IMR-90 (cell line): ENCODE results near the gene CALCOCO1. TPM values are rescaled to one million over a fixed set of nuclear protein-coding genes. Genes with fewer than 3 reads are reported as not detected.
A peak's percentile ranks its signal among the peaks of the same experiment; 100 is the strongest.

Experiments
- ATAC-seq: fragments of 200-7000 bp; cut with Tn5 transposase; 2 replicates; pipeline ENCODE4 v1.9.1; 2020; ENCODE audit warnings: low read depth, mild to moderate bottlenecking, moderate library complexity
- BruUV-seq: library from RNA; stranded (reverse); fragments of 400-500 nt; replicated peaks from 2 replicates; lab custom pipeline; 2021; lab: Mats Ljungman, UMichigan
- CTCF ChIA-PET: fragments of 300-600 bp; formaldehyde crosslinking; extraction: SDS; loops from one replicate; lab custom pipeline; 2021; ENCODE audit warnings: antibody characterized with exemption; lab: Yijun Ruan, JAX
- POLR2A ChIA-PET: fragments of 300-600 bp; sonication (Branson Sonifier 250); formaldehyde crosslinking; loops from one replicate; lab custom pipeline; 2022; ENCODE audit warnings: antibody characterized with exemption; ENCODE audit not compliant: unreplicated experiment; lab: Charles Lee
- DNase-seq: peaks from one replicate; pipeline ENCODE4 v3.0.0; 2013
- H2AFZ ChIP-seq: replicated peaks from 2 replicates; pipeline ENCODE3; 2013; ENCODE audit warnings: low read length, mild to moderate bottlenecking; ENCODE audit not compliant: poor library complexity
- H2AK5ac ChIP-seq: 2 replicates; pipeline ENCODE4 v1.6.1; 2013; ENCODE audit warnings: low read depth, low read length, inconsistent platforms
- H2AK9ac ChIP-seq: replicated peaks from 2 replicates; pipeline ENCODE3; 2013; ENCODE audit warnings: mild to moderate bottlenecking, low read depth, low read length, moderate library complexity; ENCODE audit not compliant: poor library complexity
- H2BK120ac ChIP-seq: 2 replicates; pipeline ENCODE4 v1.6.1; 2013; ENCODE audit warnings: low read depth, low read length, inconsistent platforms
- H2BK15ac ChIP-seq: 3 replicates; pipeline ENCODE4 v1.6.1; 2013; ENCODE audit warnings: low read depth, low read length, inconsistent platforms
- H2BK20ac ChIP-seq: 2 replicates; pipeline ENCODE4 v1.6.1; 2013; ENCODE audit warnings: low read depth, mild to moderate bottlenecking, inconsistent platforms, low read length, moderate library complexity
- H2BK5ac ChIP-seq: 2 replicates; pipeline ENCODE4 v1.6.1; 2013; ENCODE audit warnings: mild to moderate bottlenecking, low read depth, low read length, inconsistent platforms; ENCODE audit not compliant: poor library complexity, severe bottlenecking
- H3K14ac ChIP-seq: replicated peaks from 2 replicates; pipeline ENCODE4 v1.6.1; 2013; ENCODE audit warnings: low read depth, low read length, inconsistent platforms
- H3K18ac ChIP-seq: 2 replicates; pipeline ENCODE4 v1.6.1; 2013; ENCODE audit warnings: low read depth, low read length, control low read depth
- H3K23ac ChIP-seq: 2 replicates; pipeline ENCODE4 v1.6.1; 2013; ENCODE audit warnings: low read depth, low read length, inconsistent platforms
- H3K27ac ChIP-seq: 2 replicates; pipeline ENCODE4 v1.5.1; 2013; ENCODE audit warnings: mild to moderate bottlenecking, control low read depth, low read length; ENCODE audit not compliant: insufficient read depth
- H3K27me3 ChIP-seq: 2 replicates; pipeline ENCODE4 v1.6.1; 2013; ENCODE audit warnings: low read length; ENCODE audit not compliant: control insufficient read depth, insufficient read depth
- H3K36me3 ChIP-seq: 2 replicates; pipeline ENCODE4 v1.6.1; 2013; ENCODE audit warnings: low read length, mixed read lengths; ENCODE audit not compliant: control insufficient read depth, insufficient read depth
- H3K4ac ChIP-seq: 2 replicates; pipeline ENCODE4 v1.6.1; 2013; ENCODE audit warnings: low read depth, low read length, inconsistent platforms
- H3K4me1 ChIP-seq: 2 replicates; pipeline ENCODE4 v1.6.1; 2013; ENCODE audit warnings: low read length, mixed read lengths; ENCODE audit not compliant: control insufficient read depth, insufficient read depth
- H3K4me2 ChIP-seq: 2 replicates; pipeline ENCODE4 v1.6.1; 2013; ENCODE audit warnings: low read depth, mild to moderate bottlenecking, control low read depth, low read length, moderate library complexity
- H3K4me3 ChIP-seq: 2 replicates; pipeline ENCODE4 v1.5.1; 2013; ENCODE audit warnings: low read depth, mild to moderate bottlenecking, control low read depth, low read length, moderate library complexity; ENCODE audit not compliant: insufficient read depth
- H3K56ac ChIP-seq: 2 replicates; pipeline ENCODE4 v1.6.1; 2013; ENCODE audit warnings: low read length, inconsistent platforms; ENCODE audit not compliant: insufficient read depth; ENCODE audit errors: extremely low read depth
- H3K79me1 ChIP-seq, 2 experiments: 2 replicates each; pipeline ENCODE4 v1.6.1; 2013; ENCODE audit warnings: low read length in 2 of 2, inconsistent platforms in 1 of 2, low read depth in 1 of 2
- H3K9ac ChIP-seq: 2 replicates; pipeline ENCODE4 v1.6.1; 2013; ENCODE audit warnings: low read depth, low read length, control low read depth
- H3K9me1 ChIP-seq: 2 replicates; pipeline ENCODE4 v1.6.1; 2013; ENCODE audit warnings: low read length, inconsistent platforms; ENCODE audit not compliant: insufficient read depth
- H3K9me3 ChIP-seq: 2 replicates; pipeline ENCODE4 v1.6.1; 2013; ENCODE audit warnings: low read length; ENCODE audit not compliant: control insufficient read depth, insufficient read depth
- H4K20me1 ChIP-seq: 2 replicates; pipeline ENCODE4 v1.6.1; 2013; ENCODE audit warnings: low read length, inconsistent platforms; ENCODE audit not compliant: insufficient read depth
- H4K5ac ChIP-seq: 2 replicates; pipeline ENCODE4 v1.6.1; 2013; ENCODE audit warnings: mild to moderate bottlenecking, low read depth, low read length, control low read depth
- H4K8ac ChIP-seq, 2 experiments: 2 replicates each; pipeline ENCODE4 v1.6.1; 2013; ENCODE audit warnings: low read depth in 2 of 2, low read length in 2 of 2, control low read depth in 1 of 2, inconsistent platforms in 1 of 2
- H4K91ac ChIP-seq: 2 replicates; pipeline ENCODE4 v1.6.1; 2013; ENCODE audit warnings: low read depth, low read length, inconsistent platforms; ENCODE audit not compliant: insufficient read depth
- BHLHE40 ChIP-seq: fragments of 150-350 bp; IDR thresholded peaks from 2 replicates; pipeline ENCODE4 v1.6.1; 2016; ENCODE audit warnings: mild to moderate bottlenecking, low read depth, low read length
- CEBPB ChIP-seq: IDR thresholded peaks from 2 replicates; pipeline ENCODE4 v1.6.1; 2012; ENCODE audit warnings: low read depth, low read length, improper control_type of control experiment
- FOS ChIP-seq: fragments of 150-350 bp; IDR thresholded peaks from 2 replicates; pipeline ENCODE4 v1.6.1; 2016; ENCODE audit warnings: low read depth, low read length
- MAFK ChIP-seq: IDR thresholded peaks from 2 replicates; pipeline ENCODE4 v1.6.1; 2012; ENCODE audit warnings: low read depth, low read length, improper control_type of control experiment
- MXI1 ChIP-seq: IDR thresholded peaks from 2 replicates; pipeline ENCODE4 v1.6.1; 2012; ENCODE audit warnings: low read depth, mild to moderate bottlenecking, low read length, moderate library complexity, borderline replicate concordance
- POLR2A ChIP-seq: IDR thresholded peaks from 2 replicates; pipeline ENCODE4 v1.6.1; 2012; ENCODE audit warnings: mild to moderate bottlenecking, low read depth, low read length
- RCOR1 ChIP-seq: IDR thresholded peaks from 2 replicates; pipeline ENCODE4 v1.6.1; 2012; ENCODE audit warnings: mild to moderate bottlenecking, low read length, improper control_type of control experiment; ENCODE audit not compliant: insufficient replicate concordance
- RFX5 ChIP-seq: IDR thresholded peaks from 2 replicates; pipeline ENCODE4 v1.8.0; 2012; ENCODE audit warnings: low read depth, mild to moderate bottlenecking, low read length, moderate library complexity
- SMC3 ChIP-seq: fragments of 150-350 bp; IDR thresholded peaks from 2 replicates; pipeline ENCODE4 v1.6.1; 2016; ENCODE audit warnings: low read depth, mild to moderate bottlenecking, antibody characterized with exemption, low read length, moderate library complexity
- WGBS, 2 experiments: methylation state at CpG; one replicate each; pipeline versions ENCODE4 v1.1.5 to v1.1.7; 2013; ENCODE audit warnings: missing lambda C conversion rate in 2 of 2; ENCODE audit not compliant: insufficient read length in 1 of 2; ENCODE audit errors: extremely low coverage in 2 of 2; 5-methylcytosine and 5-hydroxymethylcytosine counted together
- dilution Hi-C: fragments of 300-500 bp; cut with HindIII; formaldehyde crosslinking; loops from one replicate; pipeline ENCODE4 v1.14.3; 2018; ENCODE audit warnings: low sequenced_read_pairs; ENCODE audit not compliant: unreplicated experiment
- in situ Hi-C: fragments of 300-500 bp; cut with MboI; formaldehyde crosslinking; loops from 3 replicates; pipeline ENCODE4 v1.14.3; 2019; ENCODE audit warnings: low sequenced_read_pairs, inconsistent platforms, mixed read lengths
- intact Hi-C: fragments of 100-400 bp; cut with micrococcal nuclease; formaldehyde crosslinking; loops from 2 replicates; pipeline ENCODE4 v1.10.0; 2022
- polyA plus RNA-seq, 3 experiments: library from polyadenylated mRNA; depleted of rRNA; stranded (reverse); fragments of >200 nt; gene quantifications; 2 replicates each; pipeline ENCODE4 v1.2.3, GENCODE V29; 2012; ENCODE audit warnings: low replicate concordance in 1 of 3
- total RNA-seq: library from RNA; depleted of rRNA; stranded (reverse); fragments of >200 nt; gene quantifications from 2 replicates; pipeline ENCODE4 v1.2.3, GENCODE V29; 2012

The CALCOCO1 gene
- total and polyA plus RNA-seq, 2 of the 4 experiments (the other 2 are of a cell fraction), result 156 to 169 TPM

DNA sequence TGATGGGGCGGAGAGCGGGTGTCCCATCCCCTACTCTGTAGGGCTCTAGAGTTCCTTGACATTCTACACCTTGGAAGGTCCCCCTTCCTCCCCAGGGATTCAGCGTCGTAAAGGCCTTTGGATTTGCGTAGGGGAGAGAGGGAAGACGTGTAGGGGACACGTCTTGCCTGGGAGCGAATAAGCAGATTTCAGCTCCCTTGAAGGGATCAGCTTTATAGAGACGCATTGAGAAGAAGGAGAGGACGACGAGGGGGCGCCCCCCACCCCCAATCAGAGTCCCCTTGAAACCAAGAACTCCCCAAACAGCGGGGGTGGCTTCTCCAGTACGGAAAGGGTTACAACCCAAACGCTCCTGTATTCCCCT lies 324 bp downstream of the CALCOCO1 start:
- H2BK5ac ChIP-seq, result peak overlapping the region; percentile 53
- peak overlapping the region; percentile 80 for H3K23ac ChIP-seq
- peak overlapping the region; percentile 73 for H3K9ac ChIP-seq
- peak overlapping the region; percentile 97 for H2AFZ ChIP-seq
- no peak overlapping the region for H3K56ac ChIP-seq
- no peak overlapping the region for H2BK15ac ChIP-seq
- no peak overlapping the region for H4K91ac ChIP-seq
- TF ChIP-seq MAFK (no peak), RCOR1 (no peak), FOS (no peak), RFX5 (no peak), CEBPB (no peak), MXI1 (no peak), POLR2A (peak; percentile 47; the same call in 1 of the 2 replicates), SMC3 (no peak), BHLHE40 (no peak)
- H2AK9ac ChIP-seq, result peak overlapping the region; percentile 95
- H4K5ac ChIP-seq, result peak overlapping the region; percentile 22
- peaks cover 10% of the 10 kb centered on the region for H3K9me1 ChIP-seq
- H3K14ac ChIP-seq, result peak overlapping the region; percentile 76
- H4K8ac ChIP-seq, result peak overlapping the region in 1 of 2 experiments; percentile 79; a peak in 1 of 4 replicates
- no peak for ATAC-seq
- peaks cover 17% of the 10 kb centered on the region for H3K4me1 ChIP-seq
- H3K18ac ChIP-seq, result no peak overlapping the region
- no peak overlapping the region for H2BK20ac ChIP-seq
- no peaks in the 10 kb centered on the region for H3K9me3 ChIP-seq
- H3K27ac ChIP-seq, result peak overlapping the region; percentile 43; the same call in 1 of the 2 replicates
- peaks cover 10 to 24% of the 10 kb centered on the region in 2 experiments for H3K79me1 ChIP-seq
- peaks cover 3% of the 10 kb centered on the region; the same call in 1 of the 2 replicates for H4K20me1 ChIP-seq
- WGBS, 2 experiments, result no CpG with 5 or more reads among the region's 15 CpGs
- ChIA-PET CTCF (interaction anchor here (1.2 to 2.2 kb wide), 2 partner anchors 17 to 19 kb away, joined by 4 to 9 read pairs; no protein-coding TSS in a partner anchor), POLR2A (no interaction called here)
- in situ Hi-C loops, result no loop called here
- dilution Hi-C loops, result no loop called here
- peak overlapping the region; percentile 67 for H3K4ac ChIP-seq
- DNase-seq, result peak; percentile 34
- H2BK120ac ChIP-seq, result no peak overlapping the region
- H3K36me3 ChIP-seq, result peaks cover 21% of the 10 kb centered on the region
- peaks cover 1% of the 10 kb centered on the region; the same call in 1 of the 2 replicates for H3K27me3 ChIP-seq
- peak overlapping the region; percentile 66 for H3K4me3 ChIP-seq
- intact Hi-C loops, result loop anchor here (5.0 kb wide), 1 partner anchor 50 kb away; the partner anchor contains the start of gene ATP5MC2
- peak overlapping the region; percentile 30; the same call in 1 of the 2 replicates for H2AK5ac ChIP-seq
- H3K4me2 ChIP-seq, result peak overlapping the region; percentile 95
- no TSS peak for BruUV-seq
